Esophagus squamous epithelium (tissue), 5 donors: ENCODE data around the gene EFNB2. TPM values are rescaled to one million over a fixed set of nuclear protein-coding genes. Genes with fewer than 3 reads are reported as not detected.
A peak's percentile ranks its signal among the peaks of the same experiment; 100 is the strongest.

Experiments
- DNase-seq: peaks from one replicate; lab custom pipeline; 2025; lab: John Stamatoyannopoulos, UW
- H3K27ac ChIP-seq, 4 donors: fragments of 200-600 bp; sonication (generic); one replicate each; pipeline ENCODE4 v1.5.1; 2016 to 2019; ENCODE audit warnings: mild to moderate bottlenecking in 1 of 4
- H3K27me3 ChIP-seq, 4 donors: fragments of 200-600 bp; sonication (generic); 1 replicate in 3 of 4; 2 replicates in 1 of 4; pipeline versions ENCODE4 v1.5.1 to v1.6.0; 2017 to 2021; ENCODE audit warnings: antibody characterized with exemption in 1 of 4
- H3K36me3 ChIP-seq, 3 donors: fragments of 200-600 bp; sonication (generic); one replicate each; pipeline ENCODE4 v1.5.1; 2016 to 2019
- H3K4me1 ChIP-seq, 3 donors: fragments of 200-600 bp; sonication (generic); one replicate each; pipeline ENCODE4 v1.5.1; 2017 to 2019
- H3K4me3 ChIP-seq, 4 donors: fragments of 200-600 bp; sonication (generic); 1 replicate in 3 of 4; 2 replicates in 1 of 4; pipeline ENCODE4 v1.5.1; 2016 to 2019; ENCODE audit warnings: mild to moderate bottlenecking in 2 of 4, moderate library complexity in 1 of 4
- H3K9me3 ChIP-seq, 3 donors: fragments of 200-600 bp; sonication (generic); one replicate each; pipeline ENCODE4 v1.5.1; 2016 to 2019
- POLR2A ChIP-seq, 4 donors: fragments of 450-650 bp; IDR thresholded peaks; one replicate each; pipeline ENCODE4 v1.6.1; 2017; ENCODE audit warnings: antibody characterized with exemption in 4 of 4, mild to moderate bottlenecking in 4 of 4, moderate library complexity in 3 of 4
- WGBS, 2 donors: methylation state at CpG; one replicate each; pipeline ENCODE4 v1.1.5; 2018; 5-methylcytosine and 5-hydroxymethylcytosine counted together
- intact Hi-C: fragments of 100-400 bp; cut with DNase I; formaldehyde crosslinking; loops from one replicate; pipeline ENCODE4 v1.15.0; 2022
- total RNA-seq, 4 donors: library from RNA; depleted of rRNA; stranded (reverse); fragments of >200 nt; gene quantifications; one replicate each; pipeline ENCODE4 v1.1.0, GENCODE V29; 2016
- TF ChIP-seq, protein P1 (sequence below), 6 experiments: fragments of 450-650 bp in 4 of 6; fragments of 200-600 bp in 2 of 6; sonication (generic) in 2 of 6; IDR thresholded peaks; one replicate each; pipeline ENCODE4 v1.5.1; 2016 to 2019; ENCODE audit warnings: antibody characterized with exemption in 6 of 6, mild to moderate bottlenecking in 4 of 6, moderate library complexity in 4 of 6
- donor health status: DM: yes; HTN: yes; CAD: no.

EFNB2 gene
- total RNA-seq, 4 donors from 2014 or later = 14.9 to 29.1 (median 15.8) TPM

DNA sequence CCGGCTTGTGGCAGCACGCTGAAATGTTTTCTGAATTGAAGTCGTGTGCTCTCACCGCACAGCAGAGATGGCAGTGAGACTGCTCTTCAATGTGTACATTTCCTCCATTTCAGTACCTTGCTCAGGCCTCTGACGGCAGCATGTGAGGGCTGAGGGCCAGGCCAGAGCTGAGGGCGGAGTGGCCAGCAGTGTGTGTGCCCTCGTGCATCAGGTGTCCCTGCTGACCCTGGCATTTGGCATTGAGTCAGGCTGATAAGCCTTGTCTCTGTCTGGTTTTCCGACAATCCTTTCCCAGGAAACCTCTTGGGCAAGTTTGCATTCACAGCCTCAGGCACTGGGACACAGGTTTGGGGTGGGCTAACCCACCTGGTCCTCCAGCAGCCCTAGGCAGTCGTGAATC is 62.3 kb downstream of the EFNB2 start:
- Histone ChIP-seq H3K9me3 (no peaks in the 10 kb centered on the region), H3K4me1 (peaks cover 7 to 38% (median 8%) of the 10 kb centered on the region in 3 donors), H3K4me3 (no peak overlapping the region), H3K36me3 (no peaks in the 10 kb centered on the region), H3K27ac (peak overlapping the region in 3 of 4 donors; percentile 16 to 72 (median 69)), H3K27me3 (no peaks in the 10 kb centered on the region)
- DNase-seq = no peak
- 67 to 76% methylated on average over 1 to 4 of the region's 9 CpGs for WGBS, 2 donors
- intact Hi-C loops = no loop called here
- TF ChIP-seq, protein P1, sequence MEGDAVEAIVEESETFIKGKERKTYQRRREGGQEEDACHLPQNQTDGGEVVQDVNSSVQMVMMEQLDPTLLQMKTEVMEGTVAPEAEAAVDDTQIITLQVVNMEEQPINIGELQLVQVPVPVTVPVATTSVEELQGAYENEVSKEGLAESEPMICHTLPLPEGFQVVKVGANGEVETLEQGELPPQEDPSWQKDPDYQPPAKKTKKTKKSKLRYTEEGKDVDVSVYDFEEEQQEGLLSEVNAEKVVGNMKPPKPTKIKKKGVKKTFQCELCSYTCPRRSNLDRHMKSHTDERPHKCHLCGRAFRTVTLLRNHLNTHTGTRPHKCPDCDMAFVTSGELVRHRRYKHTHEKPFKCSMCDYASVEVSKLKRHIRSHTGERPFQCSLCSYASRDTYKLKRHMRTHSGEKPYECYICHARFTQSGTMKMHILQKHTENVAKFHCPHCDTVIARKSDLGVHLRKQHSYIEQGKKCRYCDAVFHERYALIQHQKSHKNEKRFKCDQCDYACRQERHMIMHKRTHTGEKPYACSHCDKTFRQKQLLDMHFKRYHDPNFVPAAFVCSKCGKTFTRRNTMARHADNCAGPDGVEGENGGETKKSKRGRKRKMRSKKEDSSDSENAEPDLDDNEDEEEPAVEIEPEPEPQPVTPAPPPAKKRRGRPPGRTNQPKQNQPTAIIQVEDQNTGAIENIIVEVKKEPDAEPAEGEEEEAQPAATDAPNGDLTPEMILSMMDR (IDR thresholded peaks at IDR 0.05) = no peak

DNA sequence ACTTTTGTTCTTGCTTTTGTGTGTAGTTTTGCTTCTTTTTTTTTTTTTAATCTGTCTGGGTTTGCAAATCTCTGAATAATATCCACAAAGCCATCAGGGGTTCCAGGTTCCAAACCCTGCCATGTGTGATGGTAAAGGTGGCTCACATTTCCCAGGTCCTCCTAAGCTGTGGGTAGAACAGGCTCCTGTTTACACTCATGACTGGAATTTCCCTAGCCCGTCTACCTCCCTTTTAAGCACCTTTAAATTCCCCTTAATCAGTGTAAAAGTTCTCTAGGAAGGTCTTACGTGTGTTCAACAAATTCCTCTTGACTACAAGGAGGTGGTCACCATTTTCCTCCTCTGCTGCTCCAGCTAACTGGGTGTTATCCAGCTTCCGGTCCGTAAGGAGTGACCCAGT is 62.8 kb downstream of the EFNB2 start:
- Histone ChIP-seq H3K27ac (peak overlapping the region; percentile 16 to 72 (median 66)), H3K9me3 (no peaks in the 10 kb centered on the region), H3K36me3 (no peaks in the 10 kb centered on the region), H3K4me3 (peak overlapping the region in 1 of 4 donors; percentile 10), H3K4me1 (peaks cover 7 to 42% (median 9%) of the 10 kb centered on the region in 3 donors), H3K27me3 (no peaks in the 10 kb centered on the region)
- TF ChIP-seq POLR2A (IDR thresholded peaks at IDR 0.05) = no peak
- TF ChIP-seq, protein P1 (IDR thresholded peaks at IDR 0.05) = no peak
- no peak for DNase-seq
- WGBS, 2 donors = 61 to 74% methylated on average over 4 of the region's 4 CpGs
- intact Hi-C loops = no loop called here

DNA sequence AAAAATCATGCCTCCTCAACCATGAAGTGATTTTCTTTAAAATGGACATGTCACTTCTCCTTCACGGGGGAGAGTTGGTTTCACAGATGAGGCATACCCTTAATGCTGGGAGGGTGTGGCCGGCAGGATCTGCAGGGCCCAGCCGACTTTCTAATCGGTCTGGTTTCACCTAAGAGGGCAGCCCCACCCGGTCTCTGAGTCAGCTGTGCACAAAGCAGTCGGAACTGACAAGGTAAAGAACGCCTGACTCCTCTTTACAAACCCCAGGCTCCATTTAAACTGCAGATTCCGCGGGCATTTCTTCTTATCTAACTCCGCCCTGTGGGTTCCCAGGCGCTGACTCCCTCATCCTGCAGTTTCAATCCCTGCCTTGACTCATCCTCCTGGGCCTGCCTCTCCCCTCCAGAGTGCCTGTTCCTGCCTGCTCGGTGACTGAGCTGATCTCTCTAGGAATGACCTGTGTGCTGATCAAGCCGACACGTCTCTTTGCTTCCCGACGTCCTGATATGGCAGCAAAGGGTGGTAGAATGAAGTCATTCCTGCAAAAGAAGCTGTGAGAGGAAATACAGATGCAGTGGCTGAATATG is 63.4 kb downstream of the EFNB2 start:
- intact Hi-C loops = no loop called here
- Histone ChIP-seq H3K36me3 (no peaks in the 10 kb centered on the region), H3K4me1 (peaks cover 7 to 42% (median 9%) of the 10 kb centered on the region in 3 donors), H3K4me3 (peak overlapping the region in 3 of 4 donors; percentile 3 to 19 (median 10)), H3K27ac (peak overlapping the region; percentile 46 to 72 (median 66)), H3K9me3 (no peaks in the 10 kb centered on the region), H3K27me3 (no peaks in the 10 kb centered on the region)
- TF ChIP-seq, protein P1 (IDR thresholded peaks at IDR 0.05) = no peak
- TF ChIP-seq POLR2A (IDR thresholded peaks at IDR 0.05) = no peak
- WGBS, 2 donors = 15 to 22% methylated on average over 13 to 14 of the region's 16 CpGs
- DNase-seq = no peak

- TF ChIP-seq, protein P1 (IDR thresholded peaks at IDR 0.05) = no peak
- TF ChIP-seq POLR2A (IDR thresholded peaks at IDR 0.05) = no peak
- no peak for DNase-seq
- H3K36me3 ChIP-seq = no peaks in the 10 kb centered on the region
- intact Hi-C loops = no loop called here
- 85 to 90% methylated on average over 7 of the region's 7 CpGs for whole genome bisulfite sequencing, 2 donors
- no peaks in the 10 kb centered on the region for H3K27me3 ChIP-seq
- H3K4me3 ChIP-seq = no peak overlapping the region
- H3K4me1 ChIP-seq = peaks cover 7 to 42% (median 9%) of the 10 kb centered on the region in 3 donors
- no peaks in the 10 kb centered on the region for H3K9me3 ChIP-seq
- H3K27ac ChIP-seq = no peak overlapping the region
Measured at GRCh38 chr13:106470576-106470975, 64.9 kb downstream of the EFNB2 start.

GRCh38 chr13:106468744-106469590 is 66.5 kb downstream of the EFNB2 start:
- 58 to 90% methylated on average over 12 to 18 of the region's 20 CpGs for WGBS, 2 donors
- peaks cover 7 to 42% (median 9%) of the 10 kb centered on the region in 3 donors for H3K4me1 ChIP-seq
- no peaks in the 10 kb centered on the region for H3K36me3 ChIP-seq
- no peaks in the 10 kb centered on the region for H3K27me3 ChIP-seq
- intact Hi-C loops = no loop called here
- no peak overlapping the region for H3K27ac ChIP-seq
- no peak overlapping the region for H3K4me3 ChIP-seq
- DNase-seq = no peak
- TF ChIP-seq POLR2A (IDR thresholded peaks at IDR 0.05) = no peak
- TF ChIP-seq, protein P1 (IDR thresholded peaks at IDR 0.05) = no peak
- H3K9me3 ChIP-seq = no peaks in the 10 kb centered on the region
